HCT116 (cell line): ENCODE data around the gene MPZL2. TPM values are rescaled to one million over a fixed set of nuclear protein-coding genes. Genes with fewer than 3 reads are reported as not detected.

Source experiments
- ATAC-seq: fragments of 200-7000 bp; cut with Tn5 transposase; 2 replicates; pipeline ENCODE4 v1.9.1; 2020; ENCODE audit warnings: mild to moderate bottlenecking, moderate library complexity
- BruUV-seq: library from RNA; stranded (reverse); fragments of 400-500 nt; replicated peaks from 2 replicates; lab custom pipeline; 2021; lab: Mats Ljungman, UMichigan
- CTCF ChIA-PET: fragments of 300-600 bp; sonication (Branson Sonifier 250); formaldehyde crosslinking; loops from one replicate; lab custom pipeline; 2021; ENCODE audit warnings: antibody characterized with exemption; lab: Charles Lee
- POLR2A ChIA-PET: fragments of 300-600, 350-600 bp; sonication (Branson Sonifier 250); formaldehyde crosslinking; loops from one replicate; lab custom pipeline; 2021; ENCODE audit warnings: antibody characterized with exemption; lab: Charles Lee
- RAD21 ChIA-PET, 2 experiments: fragments of 300-600 bp; sonication (Branson Sonifier 250); formaldehyde crosslinking; loops; one replicate each; lab custom pipeline; 2023; ENCODE audit warnings: low total read pairs in 2 of 2; ENCODE audit not compliant: uncharacterized antibody in 2 of 2, unreplicated experiment in 2 of 2, low non-redundant PET in 1 of 2; lab: Charles Lee
- DNase-seq: peaks from one replicate; pipeline ENCODE4 v3.0.0-alpha.2; 2010; ENCODE audit warnings: low read depth, low spot score
- H2AFZ ChIP-seq: fragments of 200-600 bp; shearing (Covaris generic), sonication (generic); 2 replicates; pipeline ENCODE4 v1.6.1; 2017; ENCODE audit warnings: low read depth, mixed run types, mixed read lengths, antibody characterized with exemption, low read length; ENCODE audit not compliant: poor library complexity, severe bottlenecking
- H3K27ac ChIP-seq: 2 replicates; pipeline ENCODE4 v1.5.1; 2012; ENCODE audit warnings: low read depth, low read length
- H3K27me3 ChIP-seq: fragments of 200-600 bp; sonication (generic); 2 replicates; pipeline ENCODE4 v1.6.1; 2016; ENCODE audit warnings: mixed run types, low read length, mixed read lengths; ENCODE audit not compliant: insufficient read depth
- H3K36me3 ChIP-seq, 2 experiments: fragments of 200-500 bp in 1 of 2; fragments of 200-600 bp in 1 of 2; sonication (Bioruptor generic) in 1 of 2; sonication (generic) in 1 of 2; 2 replicates each; pipeline versions ENCODE4 v1.5.1 to v1.6.1; 2014 to 2016; ENCODE audit warnings: low read length in 2 of 2, inconsistent platforms in 1 of 2, mixed read lengths in 1 of 2, mixed run types in 1 of 2; ENCODE audit not compliant: insufficient read depth in 2 of 2, control insufficient read depth in 1 of 2
- H3K4me1 ChIP-seq, 2 experiments: fragments of 200-600 bp in 1 of 2; sonication (generic) in 1 of 2; 2 replicates each; pipeline versions ENCODE4 v1.5.1 to v1.6.1; 2012 to 2017; ENCODE audit warnings: low read length in 2 of 2, inconsistent platforms in 1 of 2, mild to moderate bottlenecking in 1 of 2, mixed read lengths in 1 of 2, mixed run types in 1 of 2, moderate library complexity in 1 of 2; ENCODE audit not compliant: insufficient read depth in 2 of 2, control insufficient read depth in 1 of 2
- H3K4me2 ChIP-seq: fragments of 200-600 bp; sonication (generic); 2 replicates; pipeline ENCODE4 v1.6.1; 2017; ENCODE audit warnings: mixed run types, low read length, mixed read lengths
- H3K4me3 ChIP-seq, 2 experiments: fragments of 200-600 bp in 1 of 2; sonication (generic) in 1 of 2; replicated peaks in 1 of 2; 2 replicates each; pipeline ENCODE4 v1.5.1; 2011 to 2016; ENCODE audit warnings: low read length in 2 of 2, control low read depth in 1 of 2, low read depth in 1 of 2, mild to moderate bottlenecking in 1 of 2, mixed read lengths in 1 of 2, mixed run types in 1 of 2
- H3K79me2 ChIP-seq: fragments of 200-600 bp; sonication (generic); 2 replicates; pipeline ENCODE4 v1.6.1; 2017; ENCODE audit warnings: mild to moderate bottlenecking, mixed run types, low read length, moderate library complexity, mixed read lengths; ENCODE audit not compliant: insufficient read depth
- H3K9ac ChIP-seq: fragments of 200-600 bp; sonication (generic); 2 replicates; pipeline ENCODE4 v1.6.1; 2016; ENCODE audit warnings: low read length, mixed read lengths
- H3K9me2 ChIP-seq: fragments of 200-600 bp; sonication (generic), shearing (Covaris generic); 2 replicates; pipeline ENCODE4 v1.6.1; 2017; ENCODE audit warnings: mixed run types, mild to moderate bottlenecking, moderate library complexity; ENCODE audit not compliant: insufficient read depth
- H3K9me3 ChIP-seq, 2 experiments: fragments of 200-500 bp in 1 of 2; fragments of 200-600 bp in 1 of 2; sonication (Bioruptor generic) in 1 of 2; sonication (generic) in 1 of 2; 2 replicates each; pipeline ENCODE4 v1.6.1; 2014 to 2017; ENCODE audit warnings: low read length in 2 of 2, mixed read lengths in 2 of 2, inconsistent platforms in 1 of 2, low read depth in 1 of 2, mild to moderate bottlenecking in 1 of 2, mixed run types in 1 of 2, moderate library complexity in 1 of 2; ENCODE audit not compliant: control insufficient read depth in 1 of 2, insufficient read depth in 1 of 2
- H4K20me1 ChIP-seq: fragments of 200-600 bp; sonication (generic), shearing (Covaris generic); 2 replicates; pipeline ENCODE4 v1.6.1; 2017; ENCODE audit warnings: mixed run types, mild to moderate bottlenecking, moderate library complexity; ENCODE audit not compliant: insufficient read depth
- CBX3 ChIP-seq: IDR thresholded peaks from 2 replicates; pipeline ENCODE4 v1.6.1; 2012; ENCODE audit warnings: low read depth
- ELF1 ChIP-seq: IDR thresholded peaks from 2 replicates; pipeline ENCODE4 v1.6.1; 2012; ENCODE audit warnings: low read depth, borderline replicate concordance
- EZH2 ChIP-seq: fragments of 200-600 bp; sonication (generic); IDR thresholded peaks from 2 replicates; pipeline ENCODE4 v1.6.1; 2017; ENCODE audit warnings: antibody characterized with exemption, mixed run types
- RAD21 ChIP-seq: IDR thresholded peaks from 2 replicates; pipeline ENCODE4 v1.6.1; 2012; ENCODE audit warnings: low read depth, mild to moderate bottlenecking
- SIN3A ChIP-seq: IDR thresholded peaks from 2 replicates; pipeline ENCODE4 v1.6.1; 2012; ENCODE audit warnings: low read depth
- SRF ChIP-seq: IDR thresholded peaks from 2 replicates; pipeline ENCODE4 v1.6.1; 2012; ENCODE audit warnings: low read depth
- YY1 ChIP-seq: IDR thresholded peaks from 2 replicates; pipeline ENCODE4 v1.6.1; 2011; ENCODE audit warnings: low read length, low read depth, moderate library complexity, mild to moderate bottlenecking; ENCODE audit not compliant: insufficient replicate concordance; ENCODE audit errors: extremely low read depth
- intact Hi-C: fragments of 100-400 bp; cut with micrococcal nuclease; formaldehyde crosslinking; loops from 2 replicates; pipeline ENCODE4 v1.10.0; 2022
- total RNA-seq: library from RNA; stranded (reverse); gene quantifications from one replicate; pipeline ENCODE4 v1.2.1, GENCODE V29; 2021; ENCODE audit not compliant: unreplicated experiment
- TF ChIP-seq, protein P1 (sequence below): IDR thresholded peaks from 2 replicates; pipeline ENCODE4 v1.6.1; 2012
- TF ChIP-seq, protein P2 (sequence below), 3 experiments: fragments of 200-600 bp in 1 of 3; sonication (generic) in 1 of 3; IDR thresholded peaks in 2 of 3; conservative IDR thresholded peaks in 1 of 3; 2 replicates each; pipeline ENCODE4 v1.5.1; 2012 to 2017; ENCODE audit warnings: low read depth in 2 of 3, low read length in 2 of 3, antibody characterized with exemption in 1 of 3, borderline replicate concordance in 1 of 3, control low read depth in 1 of 3, mild to moderate bottlenecking in 1 of 3, mixed read lengths in 1 of 3, mixed run types in 1 of 3, moderate library complexity in 1 of 3; ENCODE audit not compliant: insufficient read depth in 1 of 3
- TF ChIP-seq, protein P3 (sequence below): IDR thresholded peaks from 2 replicates; pipeline ENCODE4 v1.6.1; 2012

The MPZL2 gene
- total RNA-seq, 1 experiment from 2014 or later, result 16.8 TPM

DNA sequence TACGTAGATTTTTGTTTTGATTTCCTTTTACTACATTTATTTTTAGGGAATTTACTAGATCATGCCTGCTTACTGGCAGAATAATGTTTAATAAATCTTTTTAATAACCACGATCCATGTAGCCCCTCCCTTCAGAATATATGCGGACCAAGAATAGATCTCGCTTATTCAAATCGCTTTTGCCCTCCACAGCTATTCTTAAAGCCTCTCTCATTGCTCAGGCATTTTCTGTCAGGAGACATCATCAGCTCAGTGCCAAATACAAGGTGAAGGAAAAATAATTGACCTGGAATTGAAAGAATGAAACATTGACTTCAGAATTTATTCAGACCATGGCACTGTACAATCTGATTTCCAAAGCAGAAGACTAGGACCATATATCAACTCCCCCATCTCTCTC, 29.3 kb downstream of the MPZL2 start:
- POLR2A ChIA-PET, result no interaction called here
- no peak for TF ChIP-seq RAD21
- TF ChIP-seq ELF1, result no peak
- no peak for TF ChIP-seq YY1
- no peak for TF ChIP-seq EZH2
- TF ChIP-seq SIN3A, result no peak
- TF ChIP-seq SRF, result no peak
- TF ChIP-seq, protein P1, sequence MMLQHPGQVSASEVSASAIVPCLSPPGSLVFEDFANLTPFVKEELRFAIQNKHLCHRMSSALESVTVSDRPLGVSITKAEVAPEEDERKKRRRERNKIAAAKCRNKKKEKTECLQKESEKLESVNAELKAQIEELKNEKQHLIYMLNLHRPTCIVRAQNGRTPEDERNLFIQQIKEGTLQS, result no peak

DNA sequence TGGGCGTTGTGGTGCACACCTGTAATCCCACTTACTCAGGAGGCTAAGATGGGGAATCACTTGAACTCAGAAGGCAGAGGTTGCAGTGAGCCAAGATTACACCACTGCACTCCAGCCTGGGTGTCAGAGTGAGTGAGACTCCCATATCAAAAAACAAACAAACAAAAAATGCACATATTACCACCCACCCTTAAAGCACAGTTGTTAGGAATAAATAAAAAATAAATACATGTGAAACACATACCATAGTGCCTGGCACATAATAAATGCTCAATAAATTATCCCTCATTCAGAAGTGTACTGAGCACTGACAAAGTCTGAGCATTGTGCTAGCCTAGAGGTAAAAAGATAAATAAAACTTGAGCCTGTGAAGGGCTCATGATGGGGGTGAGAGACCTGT, 30.2 kb downstream of the MPZL2 start:
- BruUV-seq, result no TSS peak
- H3K27me3 ChIP-seq, result no peaks in the 10 kb centered on the region
- H3K4me3 ChIP-seq, result no peak overlapping the region
- no peaks in the 10 kb centered on the region for H3K36me3 ChIP-seq
- H2AFZ ChIP-seq, result no peak overlapping the region
- no peak for DNase-seq
- H4K20me1 ChIP-seq, result no peaks in the 10 kb centered on the region
- no peaks in the 10 kb centered on the region for H3K9me3 ChIP-seq
- H3K79me2 ChIP-seq, result no peaks in the 10 kb centered on the region
- TF ChIP-seq, protein P2, sequence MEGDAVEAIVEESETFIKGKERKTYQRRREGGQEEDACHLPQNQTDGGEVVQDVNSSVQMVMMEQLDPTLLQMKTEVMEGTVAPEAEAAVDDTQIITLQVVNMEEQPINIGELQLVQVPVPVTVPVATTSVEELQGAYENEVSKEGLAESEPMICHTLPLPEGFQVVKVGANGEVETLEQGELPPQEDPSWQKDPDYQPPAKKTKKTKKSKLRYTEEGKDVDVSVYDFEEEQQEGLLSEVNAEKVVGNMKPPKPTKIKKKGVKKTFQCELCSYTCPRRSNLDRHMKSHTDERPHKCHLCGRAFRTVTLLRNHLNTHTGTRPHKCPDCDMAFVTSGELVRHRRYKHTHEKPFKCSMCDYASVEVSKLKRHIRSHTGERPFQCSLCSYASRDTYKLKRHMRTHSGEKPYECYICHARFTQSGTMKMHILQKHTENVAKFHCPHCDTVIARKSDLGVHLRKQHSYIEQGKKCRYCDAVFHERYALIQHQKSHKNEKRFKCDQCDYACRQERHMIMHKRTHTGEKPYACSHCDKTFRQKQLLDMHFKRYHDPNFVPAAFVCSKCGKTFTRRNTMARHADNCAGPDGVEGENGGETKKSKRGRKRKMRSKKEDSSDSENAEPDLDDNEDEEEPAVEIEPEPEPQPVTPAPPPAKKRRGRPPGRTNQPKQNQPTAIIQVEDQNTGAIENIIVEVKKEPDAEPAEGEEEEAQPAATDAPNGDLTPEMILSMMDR (IDR thresholded peaks at IDR 0.05 in 2 of 3, conservative IDR thresholded peaks at IDR 0.05 in 1 of 3; ENCODE audit: borderline replicate concordance in 1 of 3, insufficient read depth in 1 of 3, low read depth in 2 of 3, low read length in 2 of 3), result no peak
- TF ChIP-seq YY1 (no peak), CBX3 (no peak)
- TF ChIP-seq, protein P3, sequence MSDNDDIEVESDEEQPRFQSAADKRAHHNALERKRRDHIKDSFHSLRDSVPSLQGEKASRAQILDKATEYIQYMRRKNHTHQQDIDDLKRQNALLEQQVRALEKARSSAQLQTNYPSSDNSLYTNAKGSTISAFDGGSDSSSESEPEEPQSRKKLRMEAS, result no peak
- RAD21 ChIA-PET, result no interaction called here
- ATAC-seq, result no peak
- H3K9me2 ChIP-seq, result no peaks in the 10 kb centered on the region
- H3K9ac ChIP-seq, result no peak overlapping the region
- CTCF ChIA-PET, result no interaction called here
- intact Hi-C loops, result no loop called here
- H3K4me1 ChIP-seq, result peaks cover 21 to 22% of the 10 kb centered on the region in 2 experiments
- POLR2A ChIA-PET, result interaction anchor here (1.7 kb wide), 1 partner anchor 8 kb away, joined by 5 read pairs; no protein-coding TSS in a partner anchor
- no peak overlapping the region for H3K27ac ChIP-seq
- H3K4me2 ChIP-seq, result no peak overlapping the region

More for the DNA sequence above, 29.3 kb downstream of the MPZL2 start:
- Histone ChIP-seq H3K4me1 (peaks cover 21 to 22% of the 10 kb centered on the region in 2 experiments), H3K27ac (no peak overlapping the region), H3K9ac (no peak overlapping the region), H2AFZ (no peak overlapping the region), H3K27me3 (no peaks in the 10 kb centered on the region), H3K9me2 (no peaks in the 10 kb centered on the region), H4K20me1 (no peaks in the 10 kb centered on the region), H3K4me2 (no peak overlapping the region), H3K4me3 (no peak overlapping the region), H3K36me3 (no peaks in the 10 kb centered on the region), H3K79me2 (no peaks in the 10 kb centered on the region), H3K9me3 (no peaks in the 10 kb centered on the region)
- ChIA-PET CTCF (no interaction called here), RAD21 (no interaction called here)
- intact Hi-C loops, result no loop called here
- BruUV-seq, result no TSS peak
- no peak for ATAC-seq
- no peak for DNase-seq
